Ovary (tissue), 3 donors: ENCODE data around the gene MRPS5.

Experiments
- CTCF ChIP-seq, 3 donors: fragments of 450-650 bp in 2 of 3; fragments of 200-600 bp in 1 of 3; IDR thresholded peaks; one replicate each; pipeline versions ENCODE4 v1.5.1 to v1.8.0; 2016 to 2022; ENCODE audit warnings: antibody characterized with exemption in 3 of 3, mild to moderate bottlenecking in 1 of 3
- EP300 ChIP-seq: sonication (generic); formaldehyde crosslinking; IDR thresholded peaks from one replicate; pipeline ENCODE4 v1.6.1; 2017; ENCODE audit warnings: antibody characterized with exemption
- POLR2A ChIP-seq: fragments of 450-650 bp; IDR thresholded peaks from one replicate; pipeline ENCODE4 v1.6.1; 2017; ENCODE audit warnings: antibody characterized with exemption, mild to moderate bottlenecking, moderate library complexity
- donor health status: DM: no; HTN: no; CAD: no.

GRCh38 chr2:95104606-95105005 is 17.0 kb downstream of the MRPS5 start:
- TF ChIP-seq CTCF (IDR thresholded peaks at IDR 0.05) (no peak), POLR2A (no peak), EP300 (no peak)
